Activated naive CD4-positive, alpha-beta T cell treated with anti-CD3 and anti-CD28 coated beads for 36 hours (primary cell): ENCODE measurements around the gene WBP1. TPM values are rescaled to one million over a fixed set of nuclear protein-coding genes. Genes with fewer than 3 reads are reported as not detected.
"Not testable (repeated sequence)": the region's sequence is repeated elsewhere in the genome, so short reads cannot be mapped to it uniquely, and the experiment has no call there.

Experiments used
- CTCF ChIA-PET: fragments of 350-600 bp; sonication (Branson Sonifier 250); formaldehyde crosslinking; loops from one replicate; lab custom pipeline; 2021; ENCODE audit warnings: antibody characterized with exemption; lab: Charles Lee
- DNase-seq: peaks from one replicate; pipeline ENCODE4 v3.0.0-alpha.2; 2020
- H3K27ac Mint-ChIP-seq: one replicate; pipeline ENCODE4 v1.8.0; 2021; ENCODE audit warnings: mild to moderate bottlenecking, mixed read lengths
- H3K27me3 Mint-ChIP-seq: one replicate; pipeline ENCODE4 v1.8.0; 2021; ENCODE audit warnings: low read depth, mixed read lengths
- H3K36me3 Mint-ChIP-seq: one replicate; pipeline ENCODE4 v1.8.0; 2021; ENCODE audit warnings: low read depth, mixed read lengths
- H3K4me1 Mint-ChIP-seq: one replicate; pipeline ENCODE4 v1.8.0; 2021; ENCODE audit warnings: low read depth, mixed read lengths
- H3K4me3 Mint-ChIP-seq: one replicate; pipeline ENCODE4 v1.8.0; 2021; ENCODE audit warnings: mild to moderate bottlenecking, moderate library complexity, mixed read lengths
- H3K9me3 Mint-ChIP-seq: one replicate; pipeline ENCODE4 v1.8.0; 2021; ENCODE audit warnings: mixed read lengths
- intact Hi-C: fragments of 100-400 bp; cut with micrococcal nuclease; formaldehyde crosslinking; loops from one replicate; pipeline ENCODE4 v1.15.1; 2023
- total RNA-seq, 2 experiments: library from RNA; stranded (reverse); gene quantifications; one replicate each; pipeline ENCODE4 v1.2.3, GENCODE V29; 2021

The WBP1 gene
- total RNA-seq, 2 experiments from 2014 or later, result 39.4 to 40.0 TPM

DNA sequence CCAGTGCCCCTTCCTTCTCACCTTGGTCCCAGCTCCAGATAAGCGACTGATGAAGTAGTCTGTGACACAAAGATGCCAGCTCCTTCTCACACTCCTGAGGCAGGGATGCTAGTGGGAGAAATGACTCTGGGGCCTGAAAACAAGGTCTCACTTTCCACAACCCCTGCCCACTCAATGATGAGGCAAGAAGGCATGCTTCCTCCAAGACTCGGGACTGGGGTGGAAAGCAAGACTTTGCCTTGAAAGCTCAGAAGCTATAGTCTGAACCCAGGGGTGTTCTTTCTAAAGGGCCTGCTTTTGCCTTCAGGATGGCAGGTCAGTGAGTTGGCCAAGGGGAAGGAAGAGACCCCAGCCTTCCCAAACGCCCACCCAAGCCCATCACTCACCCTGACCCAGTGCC, 23.2 kb downstream of the WBP1 start:
- intact Hi-C loops, result loop anchor here (5.0 kb wide), 1 partner anchor 236 kb away; no protein-coding TSS in a partner anchor
- H3K4me3 Mint-ChIP-seq, result peak overlapping the region; percentile 93
- H3K4me1 Mint-ChIP-seq, result peaks cover 32% of the 10 kb centered on the region
- H3K27me3 Mint-ChIP-seq, result no peaks in the 10 kb centered on the region
- DNase-seq, result no peak
- peaks cover 16% of the 10 kb centered on the region for H3K36me3 Mint-ChIP-seq
- no peaks in the 10 kb centered on the region for H3K9me3 Mint-ChIP-seq
- H3K27ac Mint-ChIP-seq, result no peak overlapping the region
- CTCF ChIA-PET, result interaction anchor here (1.1 to 8.2 kb wide), 10 partner anchors 9 to 104 kb away, joined by 3 to 144 read pairs (median 9); partner anchors contain the start of genes HTRA2, INO80B, LBX2 and MRPL53

DNA sequence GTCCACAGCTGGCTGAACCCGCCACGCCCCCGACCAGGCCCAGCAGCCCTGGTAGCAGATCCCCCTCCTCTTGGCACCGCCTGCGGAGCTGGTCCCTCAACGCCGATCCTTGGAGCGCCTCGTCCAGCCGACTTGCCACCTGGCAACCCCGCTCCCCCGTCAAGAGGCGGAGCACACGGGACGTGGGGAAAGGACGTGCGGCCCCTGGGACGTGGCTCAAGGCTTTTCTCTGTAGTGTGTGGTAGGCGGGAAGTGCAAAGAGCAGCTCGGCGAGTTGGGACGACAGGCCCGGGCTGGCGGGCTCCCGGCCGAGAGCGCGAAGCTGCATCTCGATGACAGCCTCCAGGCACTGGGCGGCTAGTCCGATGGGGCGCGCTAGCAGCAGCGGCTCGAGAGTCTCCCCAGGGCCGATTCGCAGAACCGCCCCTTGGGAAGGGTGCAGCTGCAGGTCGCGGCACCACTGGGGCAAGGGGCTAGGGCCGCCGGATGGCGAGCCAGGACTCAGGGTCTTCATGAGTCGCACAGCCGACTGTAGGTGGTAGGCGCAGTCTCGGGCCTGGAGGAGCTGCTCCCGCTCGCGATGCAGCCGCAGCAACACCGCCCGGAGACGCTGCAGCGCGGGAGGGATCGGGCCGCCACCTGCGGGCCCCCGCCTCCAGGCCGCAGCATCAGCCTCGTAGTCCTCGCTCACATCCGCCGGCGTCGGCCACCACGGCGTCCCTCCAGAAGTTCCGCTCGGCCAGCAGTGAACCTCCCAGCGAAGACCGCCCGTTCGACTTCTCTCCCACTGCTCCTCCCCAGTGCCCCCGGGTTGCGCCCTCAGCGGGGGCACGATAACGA, 23.9 kb downstream of the WBP1 start:
- CTCF ChIA-PET, result interaction anchor here (0.5 to 8.2 kb wide), 18 partner anchors 7 to 109 kb away, joined by 3 to 144 read pairs (median 6); partner anchors contain the start of genes AUP1, HTRA2, INO80B and LBX2
- H3K36me3 Mint-ChIP-seq, result peaks cover 16% of the 10 kb centered on the region
- peaks cover 32% of the 10 kb centered on the region for H3K4me1 Mint-ChIP-seq
- intact Hi-C loops, result loop anchor here (2.0 to 5.0 kb wide), 2 partner anchors 235 to 353 kb away; partner anchors contain the start of gene HK2
- peak; percentile 57 for DNase-seq
- H3K9me3 Mint-ChIP-seq, result no peaks in the 10 kb centered on the region
- H3K27ac Mint-ChIP-seq, result peak overlapping the region; percentile 98
- H3K27me3 Mint-ChIP-seq, result no peaks in the 10 kb centered on the region
- peak overlapping the region; percentile 93 for H3K4me3 Mint-ChIP-seq

DNA sequence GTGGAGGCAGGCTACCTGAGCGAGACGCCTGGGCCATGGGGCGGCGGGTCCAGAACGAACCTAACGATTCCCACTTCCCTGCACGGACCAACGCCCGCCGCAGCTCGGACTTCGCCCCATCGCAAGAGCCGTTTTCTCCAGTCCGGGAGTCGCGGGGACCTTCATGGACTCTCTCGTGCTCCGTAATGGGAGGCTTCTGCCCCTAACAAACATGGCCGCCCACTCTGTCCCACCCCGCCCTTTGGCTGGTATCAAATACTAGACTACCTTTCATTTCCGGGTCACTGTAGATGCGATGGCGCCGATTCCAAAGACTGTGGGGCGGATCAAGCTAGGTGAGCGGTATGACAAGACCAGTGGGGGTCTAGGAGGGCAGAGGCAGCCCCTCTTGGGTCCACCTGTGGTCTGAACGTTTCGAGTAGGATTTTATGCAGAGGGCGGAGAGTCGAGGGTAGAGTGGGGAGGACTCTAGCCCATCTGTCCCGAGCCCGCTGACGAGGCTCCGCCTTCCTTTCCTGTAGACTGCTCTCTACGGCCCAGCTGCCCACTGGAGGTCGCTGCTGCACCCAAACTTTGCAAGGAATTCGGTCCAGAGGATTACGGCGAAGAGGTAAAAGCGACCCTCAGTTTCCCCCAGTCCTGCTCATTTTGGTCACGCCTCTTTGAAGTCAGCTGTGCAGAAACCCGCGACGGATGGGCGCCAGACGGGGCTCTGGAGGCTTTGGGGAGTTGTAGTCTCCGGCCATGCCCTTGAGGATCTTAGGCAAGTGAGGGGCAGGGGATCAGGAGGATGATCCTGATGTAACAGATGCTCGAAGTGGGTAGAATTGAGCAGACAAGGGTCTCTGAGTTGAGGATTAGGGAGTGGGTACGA, 24.8 kb downstream of the WBP1 start, which contains the start of the genes CCDC142 and TTC31:
TSS of gene CCDC142 (minus strand) at position 198 of the 874 bp plus-strand sequence. CDS start at position 37, 161 bp downstream.
TSS of gene TTC31 (plus strand) at position 281 of the 874 bp plus-strand sequence. CDS start at position 296, 15 bp downstream.
- H3K27ac Mint-ChIP-seq, result peak within 1 kb of the TSS; percentile 98
- intact Hi-C loops, result loop anchor here (1.0 to 5.0 kb wide), 11 partner anchors 11 to 393 kb away; partner anchors contain the start of genes AUP1, HK2, HTRA2 and MRPL53
- DNase-seq, result peak; percentile 97
- H3K36me3 Mint-ChIP-seq, result peaks cover 17% of the 10 kb centered on the region
- no peaks in the 10 kb centered on the region for H3K27me3 Mint-ChIP-seq
- peaks cover 32% of the 10 kb centered on the region for H3K4me1 Mint-ChIP-seq
- H3K9me3 Mint-ChIP-seq, result no peaks in the 10 kb centered on the region
- CTCF ChIA-PET, result interaction anchor here (0.5 to 8.2 kb wide), 23 partner anchors 8 to 198 kb away, joined by 3 to 144 read pairs (median 4); partner anchors contain the start of genes AUP1, HTRA2, INO80B and LBX2
- peak within 1 kb of the TSS; percentile 93 for H3K4me3 Mint-ChIP-seq

DNA sequence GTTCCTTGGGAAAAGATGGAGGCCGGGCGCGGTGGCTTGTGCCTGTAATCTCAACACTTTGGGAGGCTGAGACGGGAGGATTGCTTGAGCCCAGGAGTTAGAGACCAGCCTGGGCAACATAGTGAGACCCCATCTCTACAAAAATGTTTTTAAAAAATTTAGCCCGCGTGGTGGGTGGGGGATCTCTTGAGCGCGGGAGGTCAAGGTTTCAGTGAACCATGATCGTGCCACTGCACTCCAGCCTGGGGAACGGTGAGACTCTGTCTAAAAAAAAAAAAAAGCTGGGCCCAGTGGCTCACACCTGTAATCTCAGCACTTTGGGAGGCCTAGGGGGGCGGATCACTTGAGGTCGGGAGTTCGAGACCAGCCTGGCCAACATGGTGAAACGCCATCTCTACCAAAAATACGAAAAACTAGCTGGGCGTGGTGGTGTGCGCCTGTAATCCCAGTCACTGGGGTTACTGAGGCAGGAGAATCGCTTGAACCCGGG, 25.5 kb downstream of the WBP1 start:
- CTCF ChIA-PET, result interaction anchor here (0.6 to 8.2 kb wide), 19 partner anchors 8 to 804 kb away, joined by 3 to 144 read pairs (median 4); partner anchors contain the start of genes HTRA2, INO80B and MRPL53
- H3K4me3 Mint-ChIP-seq, result peak overlapping the region; percentile 93
- H3K27ac Mint-ChIP-seq, result peak overlapping the region; percentile 98
- peaks cover 18% of the 10 kb centered on the region for H3K36me3 Mint-ChIP-seq
- not testable (repeated sequence) for H3K9me3 Mint-ChIP-seq, DNase-seq, H3K27me3 Mint-ChIP-seq
- H3K4me1 Mint-ChIP-seq, result peaks cover 32% of the 10 kb centered on the region
- intact Hi-C loops, result loop anchor here (1.0 to 5.0 kb wide), 11 partner anchors 11 to 393 kb away; partner anchors contain the start of genes AUP1, HK2, HTRA2 and MRPL53

DNA sequence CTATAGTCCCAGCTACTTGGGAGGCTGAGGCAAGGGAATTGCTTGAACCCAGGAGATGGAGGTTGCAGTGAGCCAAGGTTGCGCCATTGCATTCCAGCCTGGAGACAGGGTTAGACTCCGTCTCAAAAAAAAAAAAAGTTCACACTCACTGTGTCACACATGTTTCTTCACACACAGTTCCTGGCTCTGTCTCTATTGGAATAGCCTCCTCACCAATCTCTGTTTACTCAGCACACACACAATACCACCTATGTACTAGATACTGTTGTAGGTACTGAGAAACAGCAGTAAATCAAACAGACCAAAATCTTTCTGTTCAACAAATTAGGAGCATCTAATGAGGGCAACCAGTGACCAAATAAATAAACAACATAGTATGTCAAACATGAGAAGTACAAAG, 27.9 kb downstream of the WBP1 start:
- DNase-seq, result no peak
- no peaks in the 10 kb centered on the region for H3K9me3 Mint-ChIP-seq
- H3K36me3 Mint-ChIP-seq, result peaks cover 16% of the 10 kb centered on the region
- intact Hi-C loops, result no loop called here
- no peak overlapping the region for H3K4me3 Mint-ChIP-seq
- H3K4me1 Mint-ChIP-seq, result peaks cover 15% of the 10 kb centered on the region
- H3K27ac Mint-ChIP-seq, result no peak overlapping the region
- H3K27me3 Mint-ChIP-seq, result no peaks in the 10 kb centered on the region
- CTCF ChIA-PET, result interaction anchor here (8.2 kb wide), 1 partner anchor 100 kb away, joined by 144 read pairs; no protein-coding TSS in a partner anchor

DNA sequence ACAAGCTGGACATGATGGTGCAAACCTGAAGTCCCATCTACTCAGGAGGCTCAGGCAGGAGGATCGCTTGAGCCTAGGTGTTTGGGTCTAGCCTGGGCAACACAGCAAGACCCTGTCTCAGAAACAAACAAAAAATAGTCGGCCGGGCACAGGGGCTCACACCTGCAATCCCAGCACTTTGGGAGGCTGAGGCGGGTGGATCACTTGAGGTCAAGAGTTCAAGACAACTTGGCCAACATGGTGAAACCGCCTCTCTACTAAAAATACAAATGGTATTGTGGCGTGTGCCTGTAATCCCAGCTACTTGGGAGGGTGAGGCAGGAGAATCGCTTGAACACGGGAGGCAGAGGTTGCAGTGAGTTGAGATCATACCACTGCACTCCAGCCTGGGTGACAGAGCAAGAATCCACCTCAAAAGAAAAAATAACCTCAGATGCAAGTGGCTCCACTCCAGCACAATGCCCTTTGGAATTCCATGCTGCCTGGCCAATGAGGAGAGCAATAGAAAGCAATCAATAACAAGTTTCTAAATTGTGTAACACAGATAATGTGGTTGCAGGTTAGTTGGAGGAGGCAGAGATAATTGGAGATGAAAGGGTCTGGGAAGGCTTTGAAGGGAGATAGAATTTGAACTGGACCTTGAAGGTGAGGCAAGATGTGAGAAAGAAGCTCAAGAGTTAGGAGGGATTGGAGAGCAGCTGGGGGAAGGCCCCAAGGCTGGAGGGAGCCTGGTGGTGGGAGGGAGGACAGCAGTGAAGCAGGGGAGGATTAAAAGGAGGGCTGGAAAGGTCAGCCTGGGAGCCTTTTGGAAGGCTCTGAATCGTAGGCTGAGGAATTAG, 30.6 kb downstream of the WBP1 start:
- Mint-ChIP-seq H3K4me1 (peaks cover 6% of the 10 kb centered on the region), H3K9me3 (no peaks in the 10 kb centered on the region), H3K4me3 (no peak overlapping the region), H3K36me3 (peaks cover 27% of the 10 kb centered on the region), H3K27ac (no peak overlapping the region), H3K27me3 (no peaks in the 10 kb centered on the region)
- CTCF ChIA-PET, result interaction anchor here (0.6 kb wide), 1 partner anchor 172 kb away, joined by 3 read pairs; no protein-coding TSS in a partner anchor
- no peak for DNase-seq
- intact Hi-C loops, result no loop called here

DNA sequence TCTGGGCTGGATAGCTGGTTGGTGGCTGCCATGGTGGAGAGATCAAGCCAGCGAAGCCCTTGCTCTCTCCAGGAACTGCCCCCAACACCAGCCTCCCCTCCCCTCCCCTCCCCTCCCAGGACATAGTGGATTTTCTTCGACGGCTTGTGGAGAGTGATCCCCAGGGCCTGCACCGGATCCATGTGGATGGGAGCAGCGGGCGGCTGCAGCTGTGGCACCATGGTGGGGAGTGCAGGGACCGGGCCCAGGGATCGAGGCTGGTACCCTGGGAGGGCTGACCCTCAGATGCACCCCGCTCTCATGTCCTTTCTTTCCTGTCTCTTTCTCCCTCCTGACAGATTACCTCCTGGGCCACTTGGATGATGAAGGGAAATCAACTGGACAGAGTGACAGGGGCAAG, 31.7 kb downstream of the WBP1 start:
- H3K27ac Mint-ChIP-seq, result no peak overlapping the region
- no peak overlapping the region for H3K4me3 Mint-ChIP-seq
- H3K27me3 Mint-ChIP-seq, result no peaks in the 10 kb centered on the region
- peaks cover 27% of the 10 kb centered on the region for H3K36me3 Mint-ChIP-seq
- intact Hi-C loops, result no loop called here
- peaks cover 2% of the 10 kb centered on the region for H3K4me1 Mint-ChIP-seq
- CTCF ChIA-PET, result no interaction called here
- DNase-seq, result no peak
- H3K9me3 Mint-ChIP-seq, result no peaks in the 10 kb centered on the region

DNA sequence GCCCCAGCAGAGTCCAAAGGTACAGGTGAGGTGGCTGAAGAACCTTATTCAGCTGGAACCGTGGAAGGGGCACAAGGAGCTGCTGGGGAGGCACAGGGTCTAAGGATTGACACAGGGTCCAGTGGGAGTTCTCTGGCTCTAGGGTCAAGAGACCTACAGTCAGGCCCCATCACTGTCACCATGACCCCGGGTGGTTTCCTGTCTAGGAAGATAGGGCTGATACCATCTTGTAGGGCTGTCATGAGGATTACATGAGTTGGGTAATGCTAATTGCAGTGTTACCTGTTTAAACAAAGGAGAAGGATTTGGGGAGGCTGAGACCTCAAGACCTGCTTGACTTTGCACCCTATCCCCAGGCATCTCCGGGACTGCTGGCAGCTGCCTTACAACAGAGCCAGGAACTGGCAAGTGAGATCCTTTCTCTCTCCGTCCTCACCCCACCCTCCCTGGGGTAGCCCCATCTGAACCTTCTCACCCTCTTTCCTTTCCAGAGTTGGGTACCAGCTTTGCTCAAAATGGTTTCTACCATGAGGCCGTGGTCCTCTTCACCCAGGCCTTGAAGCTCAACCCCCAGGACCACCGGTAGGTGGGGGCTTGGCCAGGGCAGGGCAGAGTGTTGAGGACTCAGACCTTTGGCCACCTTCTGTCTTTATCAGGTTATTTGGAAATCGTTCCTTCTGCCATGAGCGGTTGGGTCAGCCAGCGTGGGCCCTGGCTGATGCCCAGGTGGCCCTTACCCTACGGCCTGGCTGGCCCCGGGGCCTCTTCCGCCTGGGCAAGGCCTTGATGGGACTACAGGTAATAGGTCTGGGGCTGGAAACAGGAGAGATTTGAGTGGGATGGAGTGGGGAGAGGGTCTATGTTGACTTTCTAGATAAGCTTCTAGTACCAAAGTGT, 33.7 kb downstream of the WBP1 start:
- H3K27me3 Mint-ChIP-seq, result no peaks in the 10 kb centered on the region
- CTCF ChIA-PET, result interaction anchor here (1.3 to 3.9 kb wide), 2 partner anchors 9 to 95 kb away, joined by 4 to 21 read pairs; partner anchors contain the start of genes CCDC142 and TTC31
- intact Hi-C loops, result no loop called here
- H3K4me1 Mint-ChIP-seq, result no peaks in the 10 kb centered on the region
- no peaks in the 10 kb centered on the region for H3K9me3 Mint-ChIP-seq
- H3K36me3 Mint-ChIP-seq, result peaks cover 21% of the 10 kb centered on the region
- DNase-seq, result no peak
- no peak overlapping the region for H3K27ac Mint-ChIP-seq
- no peak overlapping the region for H3K4me3 Mint-ChIP-seq

DNA sequence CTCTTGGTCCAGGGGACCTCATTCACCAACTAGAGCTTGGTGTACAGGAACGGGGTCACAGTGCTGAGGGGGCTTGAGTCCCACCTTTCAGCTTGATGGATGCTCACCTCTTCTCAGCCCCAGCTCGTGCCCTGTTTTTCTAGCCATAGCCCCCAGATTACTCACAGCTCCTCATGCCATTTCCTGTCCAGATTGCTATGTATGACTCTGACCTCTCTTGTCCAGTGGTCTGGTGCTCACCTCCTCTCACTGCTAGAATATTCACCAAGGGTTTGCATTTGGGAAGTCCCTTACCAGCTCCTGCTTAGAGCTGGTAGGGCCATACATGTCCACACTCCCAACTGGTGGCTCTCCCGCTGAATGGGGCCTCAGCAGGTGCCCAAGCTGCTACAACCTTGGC, 35.3 kb downstream of the WBP1 start:
- intact Hi-C loops, result no loop called here
- CTCF ChIA-PET, result interaction anchor here (0.6 to 3.9 kb wide), 3 partner anchors 50 to 98 kb away, joined by 3 to 21 read pairs (median 4); no protein-coding TSS in a partner anchor
- H3K9me3 Mint-ChIP-seq, result no peaks in the 10 kb centered on the region
- peaks cover 12% of the 10 kb centered on the region for H3K27me3 Mint-ChIP-seq
- no peak for DNase-seq
- H3K4me3 Mint-ChIP-seq, result no peak overlapping the region
- peaks cover 19% of the 10 kb centered on the region for H3K36me3 Mint-ChIP-seq
- no peak overlapping the region for H3K27ac Mint-ChIP-seq
- H3K4me1 Mint-ChIP-seq, result peaks cover 11% of the 10 kb centered on the region

DNA sequence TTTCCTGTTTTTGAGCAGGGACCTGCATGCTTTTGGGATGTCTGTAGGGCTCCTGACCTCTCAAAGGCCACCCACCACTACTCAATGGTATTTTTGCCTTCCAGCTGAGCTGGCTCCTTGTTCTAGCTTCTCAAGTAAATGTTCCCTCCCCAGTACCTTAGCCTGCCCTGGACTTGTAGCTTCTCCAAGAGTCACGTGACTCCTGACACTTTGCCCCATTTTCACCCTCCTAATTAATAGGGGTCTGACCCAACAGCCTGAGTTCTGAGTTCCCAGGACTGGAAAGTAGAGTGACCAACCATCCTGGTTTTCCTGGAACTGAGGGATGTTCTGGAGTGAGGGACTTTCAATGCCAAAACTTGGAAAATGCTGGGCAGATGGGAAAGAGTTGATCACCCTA, 37.2 kb downstream of the WBP1 start:
- peaks cover 26% of the 10 kb centered on the region for H3K27me3 Mint-ChIP-seq
- H3K9me3 Mint-ChIP-seq, result no peaks in the 10 kb centered on the region
- intact Hi-C loops, result loop anchor here (5.0 kb wide), 1 partner anchor 37 kb away; no protein-coding TSS in a partner anchor
- DNase-seq, result no peak
- H3K4me1 Mint-ChIP-seq, result peaks cover 21% of the 10 kb centered on the region
- H3K27ac Mint-ChIP-seq, result no peak overlapping the region
- H3K4me3 Mint-ChIP-seq, result no peak overlapping the region
- CTCF ChIA-PET, result interaction anchor here (3.9 kb wide), 1 partner anchor 92 kb away, joined by 21 read pairs; no protein-coding TSS in a partner anchor
- peaks cover 15% of the 10 kb centered on the region for H3K36me3 Mint-ChIP-seq
